ENCODE data around the gene CECR2.

GRCh38 chr22:17496841-17497240, 127.6 kb downstream of the CECR2 start:
- no peak for TF ChIP-seq ZNF274 (IDR thresholded peaks at IDR 0.05; ENCODE audit: low read depth, low read length)
- no peak for TF ChIP-seq YY1 (IDR thresholded peaks at IDR 0.05; ENCODE audit: insufficient read depth, insufficient read length)
